Mucosa of descending colon (tissue), 3 donors: ENCODE measurements around the gene SNCA. TPM values are rescaled to one million over a fixed set of nuclear protein-coding genes. Genes with fewer than 3 reads are reported as not detected.

Source experiments
- ATAC-seq: fragments of 200-7000 bp; cut with Tn5 transposase; one replicate; pipeline ENCODE4 v1.9.1; 2020; ENCODE audit warnings: mild to moderate bottlenecking, moderate library complexity
- DNase-seq, 3 donors: peaks; one replicate each; pipeline ENCODE4 v3.0.0-alpha.2; 2020
- H3K36me3 ChIP-seq: fragments of 200-600 bp; one replicate; pipeline ENCODE4 v1.8.0; 2021; ENCODE audit warnings: low read depth, mild to moderate bottlenecking
- H3K4me1 ChIP-seq: fragments of 200-600 bp; one replicate; pipeline ENCODE4 v1.8.0; 2021; ENCODE audit warnings: low read depth, mild to moderate bottlenecking
- H3K4me3 ChIP-seq: fragments of 200-600 bp; one replicate; pipeline ENCODE4 v1.8.0; 2021; ENCODE audit warnings: mild to moderate bottlenecking
- H3K9me3 ChIP-seq: fragments of 200-600 bp; one replicate; pipeline ENCODE4 v1.8.0; 2021; ENCODE audit warnings: mild to moderate bottlenecking
- CTCF ChIP-seq: fragments of 200-600 bp; IDR thresholded peaks from one replicate; pipeline ENCODE4 v1.8.0; 2022; ENCODE audit warnings: antibody characterized with exemption, mild to moderate bottlenecking
- intact Hi-C, 2 donors: fragments of 100-400 bp; cut with DNase I in 1 of 2; cut with micrococcal nuclease in 1 of 2; formaldehyde crosslinking; loops; one replicate each; pipeline versions ENCODE4 v1.11.0 to v1.11.1; 2022; cut with DNase I, micrococcal nuclease
- total RNA-seq, 3 donors: library from RNA; stranded (reverse); fragmentation: NEBNext Ultra II Directional in 2 of 3; extraction: Animal tissue kit (Norgen Biotek cat#: 25700) in 2 of 3; gene quantifications; one replicate each; pipeline versions ENCODE4 v1.2.1 to v1.2.4, GENCODE V29; 2021 to 2023
- donor health status: DM: no; HTN: no; CAD: no; lungs with moderate emphysema.
- donor health status: DM: no; HTN: no; CAD: no.
- donor health status: DM: no; HTN: yes; CAD: no.

Gene SNCA
- total RNA-seq, 3 donors from 2014 or later = 0.43 to 17.9 (median 3.1) TPM

- intact Hi-C loops = no loop called here
Measured at GRCh38 chr4:89847571-89848325, 10.8 kb upstream of the SNCA start.

GRCh38 chr4:89839558-89839957 lies 2.6 kb upstream of the SNCA start:
- Histone ChIP-seq H3K4me1 (no peaks in the 10 kb centered on the region), H3K4me3 (no peak overlapping the region), H3K36me3 (no peaks in the 10 kb centered on the region), H3K9me3 (no peaks in the 10 kb centered on the region)
- ATAC-seq = no peak
- TF ChIP-seq CTCF = no peak
- intact Hi-C loops = no loop called here
- DNase-seq = no peak

More at GRCh38 chr4:89847571-89848325, 10.8 kb upstream of the SNCA start:
- no peak for TF ChIP-seq CTCF
- Histone ChIP-seq H3K9me3 (no peaks in the 10 kb centered on the region), H3K36me3 (no peaks in the 10 kb centered on the region), H3K4me3 (no peak overlapping the region), H3K4me1 (no peaks in the 10 kb centered on the region)
- DNase-seq (no peak), ATAC-seq (no peak)

GRCh38 chr4:89837993-89838390 lies 1.0 kb upstream of the SNCA start:
- H3K9me3 ChIP-seq = no peaks in the 10 kb centered on the region
- H3K36me3 ChIP-seq = no peaks in the 10 kb centered on the region
- intact Hi-C loops = no loop called here
- TF ChIP-seq CTCF = no peak
- no peaks in the 10 kb centered on the region for H3K4me1 ChIP-seq
- H3K4me3 ChIP-seq = no peak overlapping the region
- ATAC-seq (no peak), DNase-seq (no peak)

- intact Hi-C loops = no loop called here
- no peaks in the 10 kb centered on the region for H3K4me1 ChIP-seq
- H3K9me3 ChIP-seq = no peaks in the 10 kb centered on the region
- no peak overlapping the region for H3K4me3 ChIP-seq
- no peaks in the 10 kb centered on the region for H3K36me3 ChIP-seq
- TF ChIP-seq CTCF = no peak
- DNase-seq (peak in 1 of 3 donors; percentile 3), ATAC-seq (peak; percentile 40)
Measured at GRCh38 chr4:89837385-89837992, 528 bp upstream of the SNCA start.

- no peak for TF ChIP-seq CTCF
- Histone ChIP-seq H3K9me3 (no peaks in the 10 kb centered on the region), H3K4me1 (no peaks in the 10 kb centered on the region), H3K36me3 (no peaks in the 10 kb centered on the region), H3K4me3 (no peak overlapping the region)
- ATAC-seq (no peak), DNase-seq (peak in 1 of 3 donors; percentile 19)
- intact Hi-C loops = no loop called here
Measured at GRCh38 chr4:89836031-89836745, 773 bp downstream of the SNCA start.
